ENCODE results near the gene CCL14.
"Not testable (repeated sequence)": the region's sequence is repeated elsewhere in the genome, so short reads cannot be mapped to it uniquely, and the experiment has no call there.

CCL14 gene

GRCh38 chr17:35986643-35987042, at the start of gene CCL14:
TSS of gene CCL14 (minus strand) at chr17:35986729. CDS start at chr17:35986649, 80 bp downstream.
- no peak for DNase-seq (ENCODE audit: low read depth in 2 of 2)

GRCh38 chr17:36036235-36036634, 49.7 kb upstream of the CCL14 start:
- DNase-seq (ENCODE audit: low read depth in 2 of 2): no peak

GRCh38 chr17:36034127-36034526, 47.6 kb upstream of the CCL14 start:
- no peak for DNase-seq (ENCODE audit: low read depth in 2 of 2)

GRCh38 chr17:36030956-36031355, 44.4 kb upstream of the CCL14 start:
- no peak for DNase-seq (ENCODE audit: low read depth in 2 of 2)

GRCh38 chr17:36027761-36028160, 41.2 kb upstream of the CCL14 start:
- DNase-seq (ENCODE audit: low read depth in 2 of 2): no peak

GRCh38 chr17:36024106-36024869, 37.8 kb upstream of the CCL14 start:
- DNase-seq (ENCODE audit: low read depth in 2 of 2): no peak

GRCh38 chr17:36019423-36019822, 32.9 kb upstream of the CCL14 start:
- DNase-seq (ENCODE audit: low read depth in 2 of 2): no peak

- DNase-seq (ENCODE audit: low read depth in 2 of 2): no peak
Measured at GRCh38 chr17:36017799-36018198, 31.3 kb upstream of the CCL14 start, which contains the start of gene CCL23. TSS of gene CCL23 (minus strand) at chr17:36017972. CDS start at chr17:36017897, 75 bp downstream.

GRCh38 chr17:36016555-36016954, 30.0 kb upstream of the CCL14 start:
- no peak for DNase-seq (ENCODE audit: low read depth in 2 of 2)

GRCh38 chr17:36015895-36016294, 29.4 kb upstream of the CCL14 start:
- DNase-seq (ENCODE audit: low read depth in 2 of 2): not testable (repeated sequence)

GRCh38 chr17:36014946-36015345, 28.4 kb upstream of the CCL14 start:
- DNase-seq (ENCODE audit: low read depth in 2 of 2): no peak

- no peak for DNase-seq (ENCODE audit: low read depth in 2 of 2)
Measured at GRCh38 chr17:36011201-36011600, 24.7 kb upstream of the CCL14 start.

- no peak for DNase-seq (ENCODE audit: low read depth in 2 of 2)
Measured at GRCh38 chr17:36008998-36009665, 22.6 kb upstream of the CCL14 start.

GRCh38 chr17:36004594-36005108, 18.1 kb upstream of the CCL14 start:
- DNase-seq (ENCODE audit: low read depth in 2 of 2): no peak

- DNase-seq (ENCODE audit: low read depth in 2 of 2): no peak
Measured at GRCh38 chr17:36002631-36003030, 16.1 kb upstream of the CCL14 start.

- DNase-seq (ENCODE audit: low read depth in 2 of 2): no peak
Measured at GRCh38 chr17:36001862-36002603, 15.5 kb upstream of the CCL14 start.

GRCh38 chr17:36001110-36001771, 14.7 kb upstream of the CCL14 start, which contains the start of gene CCL15:
TSS of gene CCL15 (minus strand) at chr17:36001553. CDS start at chr17:36001492, 61 bp downstream.
- DNase-seq (ENCODE audit: low read depth in 2 of 2): no peak

- DNase-seq (ENCODE audit: low read depth in 2 of 2): no peak
Measured at GRCh38 chr17:36000732-36001109, 14.2 kb upstream of the CCL14 start.

GRCh38 chr17:35998756-35999155, 12.2 kb upstream of the CCL14 start:
- no peak for DNase-seq (ENCODE audit: low read depth in 2 of 2)

- DNase-seq (ENCODE audit: low read depth in 2 of 2): no peak
Measured at GRCh38 chr17:35998018-35998545, 11.6 kb upstream of the CCL14 start.

- DNase-seq (ENCODE audit: low read depth in 2 of 2): not testable (repeated sequence)
Measured at GRCh38 chr17:35995346-35995745, 8.8 kb upstream of the CCL14 start.

All from stimulated activated CD8-positive, alpha-beta memory T cell treated with anti-CD3 and anti-CD28 coated beads, Interleukin-15, amount 100 ng/mL, for 48 hours (primary cell).